A549 treated with Hydrocortisone at 1 μM for 4 hours (cell line): Measurements from ENCODE around the gene ATP2C1. TPM values are rescaled to one million over a fixed set of nuclear protein-coding genes. Genes with fewer than 3 reads are reported as not detected.

Source experiments
- total RNA-seq: library from RNA; stranded (reverse); fragments of 200-300 nt; extraction: Qiagen RNA extraction; gene quantifications from 5 replicates; pipeline ENCODE4 v1.2.3, GENCODE V29; 2022

ATP2C1 gene
- 31.4 to 37.0 TPM (median 33.2 TPM) in 5 replicates for total RNA-seq

DNA sequence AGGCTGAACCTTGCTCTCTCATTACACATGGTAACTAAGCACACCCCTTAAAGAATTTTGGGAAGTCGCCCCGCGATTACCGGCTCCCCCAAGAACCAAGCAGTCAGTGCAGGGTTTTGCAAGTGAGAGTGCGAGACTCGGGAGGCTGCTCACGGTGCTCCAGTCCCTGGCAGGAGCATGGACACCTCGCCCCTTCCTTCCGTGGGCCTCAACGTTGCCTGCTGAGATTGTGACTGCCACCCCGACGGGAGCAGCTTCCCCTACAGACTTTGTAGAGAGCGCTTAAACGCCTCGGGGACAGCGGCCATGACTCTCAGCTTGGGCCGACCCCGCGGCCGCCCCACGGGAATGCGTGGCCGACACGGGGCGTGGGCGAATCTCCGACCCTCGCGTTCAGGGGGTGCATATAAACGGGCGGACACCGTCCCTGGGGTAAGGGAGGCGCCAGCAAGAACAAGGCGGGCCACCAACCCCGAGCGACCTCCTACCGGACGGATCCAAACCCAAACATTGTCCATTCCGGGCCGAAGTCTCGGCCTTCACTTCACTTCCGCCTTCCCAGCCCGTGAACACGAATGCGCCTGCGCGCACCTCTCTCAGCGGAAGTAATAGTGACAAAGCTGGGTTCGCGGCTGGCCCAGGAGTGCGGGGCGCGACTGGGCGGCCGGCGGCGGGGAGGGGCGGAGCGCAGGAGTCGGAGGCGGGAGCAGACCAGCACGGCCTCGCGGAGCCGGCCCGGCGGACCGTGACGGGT lies at the start of gene ATP2C1:
Gene ATP2C1 (plus strand): TSS at position 709 of the 754 bp plus-strand sequence. CDS start 686 bp downstream, outside the sequence.

DNA sequence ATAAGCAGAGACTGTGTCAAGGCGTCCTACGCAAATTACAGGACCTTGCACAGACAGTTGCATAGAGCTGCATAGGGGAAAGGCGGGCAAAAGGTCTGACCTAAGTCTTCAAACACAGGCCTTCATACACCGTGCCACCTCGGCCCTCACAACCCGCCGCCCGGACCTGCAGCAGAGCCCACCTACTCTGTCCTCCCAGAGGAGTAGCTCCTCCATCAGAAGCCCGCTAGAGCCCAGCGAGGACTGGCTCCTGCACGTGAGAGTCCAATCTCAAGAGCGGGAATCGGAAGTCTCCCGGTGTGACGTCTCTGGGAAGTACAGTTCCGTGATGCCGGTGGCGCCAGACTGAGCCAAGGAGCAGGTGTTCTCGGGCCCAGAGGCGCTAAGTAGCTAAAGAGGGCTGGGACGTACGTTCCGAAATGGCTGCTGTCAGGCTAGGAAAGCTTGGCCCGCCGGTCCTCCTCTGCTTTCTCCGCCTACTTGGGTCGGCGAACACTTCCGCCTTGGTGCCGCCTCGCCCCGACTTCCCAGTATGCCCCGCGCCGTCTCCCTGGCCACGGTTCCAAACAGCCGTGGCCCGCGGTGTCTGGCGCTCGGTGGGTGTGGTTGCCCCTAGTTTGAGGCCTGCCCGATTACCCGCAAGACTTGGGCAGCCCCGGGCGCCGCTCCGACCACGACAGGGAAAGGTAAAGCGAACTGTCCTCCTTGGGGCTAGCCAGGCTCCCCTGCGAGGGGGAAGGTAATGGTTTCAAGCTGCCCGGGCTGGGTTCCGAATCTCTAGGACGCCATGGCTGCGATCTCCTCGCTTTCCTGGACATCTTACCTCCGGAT lies 132.7 kb downstream of the ATP2C1 start, which contains the start of the genes ASTE1 and NEK11:
Gene ASTE1 (minus strand): TSS at position 505 of the 831 bp plus-strand sequence. CDS start 1,519 bp downstream, outside the sequence.
Gene NEK11 (plus strand): TSS at position 557 of the 831 bp plus-strand sequence. CDS start 2,832 bp downstream, outside the sequence.

Other genes with a start within 250 kb of the ATP2C1 start
- gene PIK3R4, start 147.3 kb upstream of the ATP2C1 start, total RNA-seq: 13.5 to 18.8 TPM (median 16.3 TPM) in 5 replicates
- gene ASTE1, start 132.7 kb downstream of the ATP2C1 start, total RNA-seq: 5.2 to 6.8 TPM (median 5.3 TPM) in 5 replicates
- 4.2 to 5.2 TPM (median 4.7 TPM) in 5 replicates for gene NEK11, start 132.8 kb downstream of the ATP2C1 start, total RNA-seq